Measurements from ENCODE around the gene HPS6.

HPS6 gene

GRCh38 chr10:102086196-102086595, 21.0 kb downstream of the HPS6 start:
- no peak overlapping the region for H3K4me2 ChIP-seq (ENCODE audit: low read length)
- TF ChIP-seq CTCF (IDR thresholded peaks at IDR 0.05): no peak
- no peak overlapping the region for H2AFZ ChIP-seq

GRCh38 chr10:102090772-102091171, 25.6 kb downstream of the HPS6 start:
- Histone ChIP-seq H3K27me3 (ENCODE audit: control insufficient read depth, insufficient read depth, low read length) (no peaks in the 10 kb centered on the region), H3K4me3 (ENCODE audit: low read depth, low read length) (no peak overlapping the region), H3K9me3 (ENCODE audit: control insufficient read depth, low read length) (no peaks in the 10 kb centered on the region), H3K36me3 (ENCODE audit: control insufficient read depth, insufficient read depth, low read length) (no peaks in the 10 kb centered on the region), H3K4me2 (ENCODE audit: low read length) (no peak overlapping the region), H3K27ac (no peak overlapping the region), H3K79me2 (no peaks in the 10 kb centered on the region), H3K9ac (no peak overlapping the region), H2AFZ (no peak overlapping the region), H3K4me1 (no peaks in the 10 kb centered on the region)
- TF ChIP-seq CTCF (IDR thresholded peaks at IDR 0.05): no peak

More at GRCh38 chr10:102086196-102086595, 21.0 kb downstream of the HPS6 start:
- Histone ChIP-seq H3K36me3 (ENCODE audit: control insufficient read depth, insufficient read depth, low read length) (no peaks in the 10 kb centered on the region), H3K9ac (no peak overlapping the region), H3K4me3 (ENCODE audit: low read depth, low read length) (no peak overlapping the region), H3K27me3 (ENCODE audit: control insufficient read depth, insufficient read depth, low read length) (no peaks in the 10 kb centered on the region), H3K4me1 (no peaks in the 10 kb centered on the region), H3K79me2 (no peaks in the 10 kb centered on the region), H3K27ac (no peak overlapping the region), H3K9me3 (ENCODE audit: control insufficient read depth, low read length) (no peaks in the 10 kb centered on the region)

- H3K4me3 ChIP-seq (ENCODE audit: low read depth, low read length): no peak overlapping the region
Measured at GRCh38 chr10:102096449-102096848, 31.3 kb downstream of the HPS6 start.

GRCh38 chr10:102101152-102101551, 36.0 kb downstream of the HPS6 start:
- H2AFZ ChIP-seq: no peak overlapping the region
- H3K27ac ChIP-seq: no peak overlapping the region
- H3K27me3 ChIP-seq (ENCODE audit: control insufficient read depth, insufficient read depth, low read length): no peaks in the 10 kb centered on the region
- H3K4me2 ChIP-seq (ENCODE audit: low read length): no peak overlapping the region
- H3K9me3 ChIP-seq (ENCODE audit: control insufficient read depth, low read length): no peaks in the 10 kb centered on the region
- no peaks in the 10 kb centered on the region for H3K4me1 ChIP-seq
- no peak overlapping the region for H3K9ac ChIP-seq
- no peak for TF ChIP-seq CTCF (IDR thresholded peaks at IDR 0.05)
- H3K79me2 ChIP-seq: no peaks in the 10 kb centered on the region
- no peaks in the 10 kb centered on the region for H3K36me3 ChIP-seq (ENCODE audit: control insufficient read depth, insufficient read depth, low read length)
- no peak overlapping the region for H3K4me3 ChIP-seq (ENCODE audit: low read depth, low read length)

More at GRCh38 chr10:102096449-102096848, 31.3 kb downstream of the HPS6 start:
- no peaks in the 10 kb centered on the region for H3K9me3 ChIP-seq (ENCODE audit: control insufficient read depth, low read length)
- H3K79me2 ChIP-seq: no peaks in the 10 kb centered on the region
- no peaks in the 10 kb centered on the region for H3K36me3 ChIP-seq (ENCODE audit: control insufficient read depth, insufficient read depth, low read length)
- no peaks in the 10 kb centered on the region for H3K27me3 ChIP-seq (ENCODE audit: control insufficient read depth, insufficient read depth, low read length)
- no peak for TF ChIP-seq CTCF (IDR thresholded peaks at IDR 0.05)
- H3K27ac ChIP-seq: no peak overlapping the region
- no peaks in the 10 kb centered on the region for H3K4me1 ChIP-seq
- no peak overlapping the region for H3K4me2 ChIP-seq (ENCODE audit: low read length)
- no peak overlapping the region for H3K9ac ChIP-seq
- H2AFZ ChIP-seq: no peak overlapping the region

- no peaks in the 10 kb centered on the region for H3K4me1 ChIP-seq
- no peak for TF ChIP-seq CTCF (IDR thresholded peaks at IDR 0.05)
- no peak overlapping the region for H3K4me2 ChIP-seq (ENCODE audit: low read length)
- H3K27ac ChIP-seq: no peak overlapping the region
- H3K4me3 ChIP-seq (ENCODE audit: low read depth, low read length): no peak overlapping the region
- no peak overlapping the region for H2AFZ ChIP-seq
- H3K36me3 ChIP-seq (ENCODE audit: control insufficient read depth, insufficient read depth, low read length): no peaks in the 10 kb centered on the region
- H3K9me3 ChIP-seq (ENCODE audit: control insufficient read depth, low read length): no peaks in the 10 kb centered on the region
- no peak overlapping the region for H3K9ac ChIP-seq
- no peaks in the 10 kb centered on the region for H3K79me2 ChIP-seq
- H3K27me3 ChIP-seq (ENCODE audit: control insufficient read depth, insufficient read depth, low read length): no peaks in the 10 kb centered on the region
Measured at GRCh38 chr10:102102421-102102820, 37.3 kb downstream of the HPS6 start.

Data from parathyroid adenoma (tissue), 2 donors.